Measurements from ENCODE around the gene RTP2. TPM values are rescaled to one million over a fixed set of nuclear protein-coding genes. Genes with fewer than 3 reads are reported as not detected.

Gene RTP2
- total and polyA plus RNA-seq, 2 of the 4 experiments (the other 2 are of a cell fraction) = not detected

DNA sequence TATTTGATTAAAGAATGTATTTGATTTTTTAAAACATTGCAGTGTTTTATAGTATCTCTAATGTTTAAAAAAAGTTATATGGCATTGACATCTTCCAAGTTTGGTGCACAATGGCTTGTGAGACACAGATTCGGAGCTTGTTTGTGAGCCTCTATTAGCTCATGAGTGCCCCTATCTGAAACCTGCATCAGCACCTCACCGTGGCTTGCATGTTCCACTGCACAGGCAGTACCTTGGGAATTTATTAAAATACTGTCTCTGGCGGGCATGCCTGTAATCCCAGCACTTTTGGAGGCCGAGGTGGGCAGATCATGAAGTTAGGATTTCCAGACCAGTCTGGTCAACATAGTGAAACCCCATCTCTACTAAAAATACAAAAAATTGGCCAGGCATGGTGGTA, 6.8 kb upstream of the RTP2 start:
- in situ Hi-C loops (cut with MboI; ENCODE audit: low sequenced_read_pairs) = loop anchor here (25.0 kb wide), 1 partner anchor 1528 kb away; no protein-coding TSS in a partner anchor
- intact Hi-C loops (cut with micrococcal nuclease) = loop anchor here (10.0 kb wide), 1 partner anchor 864 kb away; the partner anchor contains the start of gene ADIPOQ
- dilution Hi-C loops (cut with HindIII; ENCODE audit: low sequenced_read_pairs, unreplicated experiment) = no loop called here
- Histone ChIP-seq H2AFZ (replicated peaks; ENCODE audit: low read length, poor library complexity) (no peak overlapping the region), H4K8ac (ENCODE audit: low read depth in 2 of 2, low read length in 2 of 2) (no peak overlapping the region), H3K4me2 (ENCODE audit: low read depth, low read length) (no peak overlapping the region), H3K56ac (ENCODE audit: extremely low read depth, insufficient read depth, low read length) (no peak overlapping the region), H4K20me1 (ENCODE audit: insufficient read depth, low read length) (no peaks in the 10 kb centered on the region), H2BK15ac (ENCODE audit: low read depth, low read length) (no peak overlapping the region), H2BK120ac (ENCODE audit: low read depth, low read length) (no peak overlapping the region), H3K27me3 (ENCODE audit: control insufficient read depth, insufficient read depth, low read length) (peaks cover 6% of the 10 kb centered on the region), H2AK9ac (replicated peaks; ENCODE audit: low read depth, low read length, poor library complexity) (no peak overlapping the region), H3K4me3 (ENCODE audit: insufficient read depth, low read depth, low read length) (no peak overlapping the region), H3K23ac (ENCODE audit: low read depth, low read length) (no peak overlapping the region), H3K18ac (ENCODE audit: low read depth, low read length) (no peak overlapping the region), H2AK5ac (ENCODE audit: low read depth, low read length) (no peak overlapping the region), H3K14ac (replicated peaks; ENCODE audit: low read depth, low read length) (no peak overlapping the region), H4K5ac (ENCODE audit: low read depth, low read length) (no peak overlapping the region), H3K27ac (ENCODE audit: insufficient read depth, low read length) (no peak overlapping the region), H3K9me1 (ENCODE audit: insufficient read depth, low read length) (no peaks in the 10 kb centered on the region), H3K4ac (ENCODE audit: low read depth, low read length) (no peak overlapping the region), H2BK20ac (ENCODE audit: low read depth, low read length) (no peak overlapping the region), H3K4me1 (ENCODE audit: control insufficient read depth, insufficient read depth, low read length) (no peaks in the 10 kb centered on the region), H3K9me3 (ENCODE audit: control insufficient read depth, insufficient read depth, low read length) (no peaks in the 10 kb centered on the region), H3K36me3 (ENCODE audit: control insufficient read depth, insufficient read depth, low read length) (no peaks in the 10 kb centered on the region), H3K9ac (ENCODE audit: low read depth, low read length) (no peak overlapping the region), H4K91ac (ENCODE audit: insufficient read depth, low read depth, low read length) (no peak overlapping the region), H3K79me1 (ENCODE audit: low read depth in 1 of 2, low read length in 2 of 2) (no peaks in the 10 kb centered on the region), H2BK5ac (ENCODE audit: low read depth, low read length, poor library complexity, severe bottlenecking) (no peak overlapping the region)
- no peak for TF ChIP-seq RAD21 (IDR thresholded peaks at IDR 0.05; ENCODE audit: low read length)
- TF ChIP-seq, protein P1, sequence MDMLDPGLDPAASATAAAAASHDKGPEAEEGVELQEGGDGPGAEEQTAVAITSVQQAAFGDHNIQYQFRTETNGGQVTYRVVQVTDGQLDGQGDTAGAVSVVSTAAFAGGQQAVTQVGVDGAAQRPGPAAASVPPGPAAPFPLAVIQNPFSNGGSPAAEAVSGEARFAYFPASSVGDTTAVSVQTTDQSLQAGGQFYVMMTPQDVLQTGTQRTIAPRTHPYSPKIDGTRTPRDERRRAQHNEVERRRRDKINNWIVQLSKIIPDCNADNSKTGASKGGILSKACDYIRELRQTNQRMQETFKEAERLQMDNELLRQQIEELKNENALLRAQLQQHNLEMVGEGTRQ (IDR thresholded peaks at IDR 0.05; ENCODE audit: low read depth, low read length) = no peak
- TF ChIP-seq, protein P2, sequence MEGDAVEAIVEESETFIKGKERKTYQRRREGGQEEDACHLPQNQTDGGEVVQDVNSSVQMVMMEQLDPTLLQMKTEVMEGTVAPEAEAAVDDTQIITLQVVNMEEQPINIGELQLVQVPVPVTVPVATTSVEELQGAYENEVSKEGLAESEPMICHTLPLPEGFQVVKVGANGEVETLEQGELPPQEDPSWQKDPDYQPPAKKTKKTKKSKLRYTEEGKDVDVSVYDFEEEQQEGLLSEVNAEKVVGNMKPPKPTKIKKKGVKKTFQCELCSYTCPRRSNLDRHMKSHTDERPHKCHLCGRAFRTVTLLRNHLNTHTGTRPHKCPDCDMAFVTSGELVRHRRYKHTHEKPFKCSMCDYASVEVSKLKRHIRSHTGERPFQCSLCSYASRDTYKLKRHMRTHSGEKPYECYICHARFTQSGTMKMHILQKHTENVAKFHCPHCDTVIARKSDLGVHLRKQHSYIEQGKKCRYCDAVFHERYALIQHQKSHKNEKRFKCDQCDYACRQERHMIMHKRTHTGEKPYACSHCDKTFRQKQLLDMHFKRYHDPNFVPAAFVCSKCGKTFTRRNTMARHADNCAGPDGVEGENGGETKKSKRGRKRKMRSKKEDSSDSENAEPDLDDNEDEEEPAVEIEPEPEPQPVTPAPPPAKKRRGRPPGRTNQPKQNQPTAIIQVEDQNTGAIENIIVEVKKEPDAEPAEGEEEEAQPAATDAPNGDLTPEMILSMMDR (conservative IDR thresholded peaks at IDR 0.05; ENCODE audit: low read depth, low read length) = 0 out of 2 replicates have a peak, but pooled peaks have one; percentile 11
- no TSS peak for BruUV-seq (replicated peaks)
- ATAC-seq (ENCODE audit: low read depth) = no peak
- POLR2A ChIA-PET (ENCODE audit: unreplicated experiment) = no interaction called here
- no peak for DNase-seq
- CTCF ChIA-PET = interaction anchor here (1.2 kb wide), 1 partner anchor 29 kb away, joined by 3 read pairs; no protein-coding TSS in a partner anchor
- WGBS, 2 experiments (ENCODE audit: extremely low coverage in 2 of 2, insufficient read length in 1 of 2) = 88% methylated on average over 1 of the region's 4 CpGs; no CpG with 5 or more reads in 1 of the 2 experiments
